NCI-H2196 (cell line): ENCODE data around the gene PC.

Experiments
- DNase-seq: peaks from one replicate; lab custom pipeline; 2025; ENCODE audit not compliant: unreplicated experiment; lab: John Stamatoyannopoulos, UW

The PC gene

GRCh38 chr11:66957971-66958231 is 282 bp downstream of the PC start:
- no peak for DNase-seq

GRCh38 chr11:66956689-66957290 is 1.4 kb downstream of the PC start:
- no peak for DNase-seq

- no peak for DNase-seq
Measured at GRCh38 chr11:66953081-66953833, 4.9 kb downstream of the PC start.

GRCh38 chr11:66951927-66952337 is 6.3 kb downstream of the PC start:
- peak; percentile 27 for DNase-seq

GRCh38 chr11:66951135-66951534 is 7.0 kb downstream of the PC start:
- DNase-seq, result no peak

- peak; percentile 10 for DNase-seq
Measured at GRCh38 chr11:66950112-66950535, 8.1 kb downstream of the PC start.

GRCh38 chr11:66938582-66939135 is 19.5 kb downstream of the PC start:
- DNase-seq, result no peak

- no peak for DNase-seq
Measured at GRCh38 chr11:66937193-66937733, 20.9 kb downstream of the PC start.

- DNase-seq, result no peak
Measured at GRCh38 chr11:66936311-66936711, 21.9 kb downstream of the PC start.

GRCh38 chr11:66934950-66935779 is 23.0 kb downstream of the PC start:
- no peak for DNase-seq

GRCh38 chr11:66933531-66933930 is 24.7 kb downstream of the PC start:
- no peak for DNase-seq

- no peak for DNase-seq
Measured at GRCh38 chr11:66932543-66932942, 25.6 kb downstream of the PC start.

- DNase-seq, result no peak
Measured at GRCh38 chr11:66929753-66930152, 28.4 kb downstream of the PC start.

GRCh38 chr11:66924272-66924671 is 33.9 kb downstream of the PC start:
- no peak for DNase-seq

- DNase-seq, result no peak
Measured at GRCh38 chr11:66922551-66922950, 35.6 kb downstream of the PC start.

- no peak for DNase-seq
Measured at GRCh38 chr11:66920978-66921784, 37.0 kb downstream of the PC start.

- no peak for DNase-seq
Measured at GRCh38 chr11:66919923-66920322, 38.3 kb downstream of the PC start.

GRCh38 chr11:66918741-66919140 is 39.4 kb downstream of the PC start:
- DNase-seq, result no peak

GRCh38 chr11:66915866-66916265 is 42.3 kb downstream of the PC start:
- DNase-seq, result no peak

- no peak for DNase-seq
Measured at GRCh38 chr11:66915046-66915832, 42.9 kb downstream of the PC start.
